Measurements from ENCODE around the gene TMIE.
A peak's percentile ranks its signal among the peaks of the same experiment; 100 is the strongest.

The TMIE gene

GRCh38 chr3:46709721-46710120 lies 8.5 kb downstream of the TMIE start:
- no peak for DNase-seq

DNA sequence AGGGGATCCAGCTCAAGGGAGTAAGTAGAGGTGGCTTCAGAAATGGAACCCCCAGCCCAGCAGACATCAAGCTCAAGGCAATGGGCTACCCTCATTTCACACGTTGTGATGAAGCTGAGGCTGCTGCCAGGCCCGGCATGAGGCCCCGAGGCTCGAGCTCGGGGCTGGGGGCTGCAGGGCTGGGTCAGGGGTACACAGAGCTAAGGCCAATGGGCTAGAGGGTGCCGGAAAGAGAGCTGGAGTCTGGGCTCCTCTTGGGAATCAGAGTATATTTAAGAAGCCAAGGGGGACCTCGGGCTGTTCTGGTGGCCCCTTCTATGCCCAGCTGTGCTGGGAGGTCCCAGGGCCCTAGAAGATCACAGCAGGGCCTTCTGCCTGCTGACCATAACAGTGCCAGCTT lies 9.0 kb downstream of the TMIE start:
- no peak for DNase-seq

DNA sequence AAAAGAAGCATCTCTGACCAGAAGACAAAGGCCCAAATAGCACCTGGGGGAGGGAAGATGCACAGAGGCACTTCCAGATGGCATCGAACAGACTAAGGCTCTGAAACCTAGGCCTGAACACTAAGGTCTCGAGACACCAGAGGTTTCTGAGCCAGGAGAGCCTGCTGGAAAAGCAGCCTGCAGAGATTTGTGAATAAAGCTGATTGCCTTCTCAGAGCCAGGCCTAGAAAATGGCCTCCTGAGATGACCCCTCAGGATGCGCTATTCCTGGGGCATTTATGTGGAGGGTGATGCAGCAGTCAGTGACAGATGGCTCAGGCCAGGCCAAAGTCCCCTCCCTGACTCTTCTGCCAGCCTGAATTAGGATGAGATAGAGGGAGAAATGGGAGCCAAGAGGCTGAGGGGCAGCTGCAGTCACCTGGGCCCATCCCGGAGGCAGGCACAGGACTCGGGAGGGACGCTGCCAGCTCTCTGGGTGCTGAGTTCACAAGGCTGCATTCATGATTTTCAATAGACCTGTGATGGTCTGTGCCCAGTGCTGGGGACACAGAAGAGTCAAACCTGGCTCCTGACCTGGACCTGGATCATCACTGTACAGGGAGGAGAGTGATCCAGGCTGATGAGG lies 9.6 kb downstream of the TMIE start:
- peak in 1 of 2 experiments; percentile 30 for DNase-seq

DNA sequence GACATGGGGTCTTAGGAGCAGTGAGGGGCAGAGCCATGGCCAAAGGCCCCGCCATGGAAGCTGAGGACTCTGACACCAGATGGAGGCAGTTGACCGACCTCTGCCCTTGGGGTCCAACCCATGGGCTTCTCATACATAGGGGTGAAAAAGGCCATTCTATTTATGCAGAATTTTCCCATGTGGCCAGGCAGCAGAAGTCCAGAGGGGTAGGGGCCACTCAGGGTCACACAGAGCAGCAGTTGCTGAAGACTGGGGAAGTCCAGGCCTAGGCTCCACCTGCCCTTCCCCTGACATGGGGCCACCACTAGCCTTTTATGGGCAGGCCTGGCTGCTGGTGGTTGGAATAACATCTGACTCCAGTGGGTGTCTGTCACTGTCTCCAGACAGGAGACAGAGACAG lies 10.1 kb downstream of the TMIE start:
- no peak for DNase-seq

GRCh38 chr3:46711760-46712159 lies 10.6 kb downstream of the TMIE start:
- DNase-seq = no peak

- DNase-seq = no peak
Measured at GRCh38 chr3:46712191-46713049, 11.2 kb downstream of the TMIE start.

DNA sequence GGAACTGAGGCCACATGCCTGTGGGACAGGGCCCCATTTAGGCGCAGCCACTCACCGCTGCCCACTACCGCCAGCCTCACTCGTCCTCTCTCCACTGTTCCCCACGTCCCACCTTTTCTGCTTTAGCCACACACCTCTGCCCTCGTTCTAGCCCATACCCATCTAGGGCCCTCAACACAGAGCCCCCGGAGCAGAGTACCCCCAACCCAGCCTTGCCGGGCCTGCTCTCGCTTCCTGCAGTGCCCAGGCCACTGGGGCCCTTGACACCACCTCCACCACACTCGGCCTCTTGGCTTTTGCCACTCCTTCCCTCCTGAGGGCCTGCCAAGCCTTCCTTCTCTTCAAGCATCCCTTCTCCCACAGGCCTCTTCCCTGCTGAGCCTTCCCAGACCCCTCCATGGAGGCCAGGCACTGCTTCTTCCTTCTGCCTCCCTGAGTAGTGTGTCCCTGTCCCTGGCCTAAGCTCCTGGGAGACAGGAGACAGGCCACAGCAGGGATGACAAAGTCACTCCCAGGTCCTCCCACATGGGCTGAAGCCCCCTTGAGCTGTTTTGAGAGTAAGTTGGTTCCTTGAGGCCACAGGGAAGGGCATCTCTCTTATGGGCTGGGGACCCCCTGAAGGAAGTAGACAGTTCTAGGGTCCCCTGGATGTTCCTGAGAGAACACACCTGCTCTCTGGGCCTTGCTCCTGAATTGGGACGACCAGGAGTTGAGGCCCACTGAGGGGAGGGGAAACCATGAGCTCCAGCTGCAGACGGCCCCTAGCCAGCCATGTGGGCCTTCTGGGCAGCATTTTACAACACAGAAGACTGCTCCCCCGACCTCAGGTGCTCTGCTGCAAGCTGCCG lies 12.1 kb downstream of the TMIE start:
- no peak for DNase-seq

GRCh38 chr3:46713898-46714552 lies 12.8 kb downstream of the TMIE start:
- DNase-seq = no peak

DNA sequence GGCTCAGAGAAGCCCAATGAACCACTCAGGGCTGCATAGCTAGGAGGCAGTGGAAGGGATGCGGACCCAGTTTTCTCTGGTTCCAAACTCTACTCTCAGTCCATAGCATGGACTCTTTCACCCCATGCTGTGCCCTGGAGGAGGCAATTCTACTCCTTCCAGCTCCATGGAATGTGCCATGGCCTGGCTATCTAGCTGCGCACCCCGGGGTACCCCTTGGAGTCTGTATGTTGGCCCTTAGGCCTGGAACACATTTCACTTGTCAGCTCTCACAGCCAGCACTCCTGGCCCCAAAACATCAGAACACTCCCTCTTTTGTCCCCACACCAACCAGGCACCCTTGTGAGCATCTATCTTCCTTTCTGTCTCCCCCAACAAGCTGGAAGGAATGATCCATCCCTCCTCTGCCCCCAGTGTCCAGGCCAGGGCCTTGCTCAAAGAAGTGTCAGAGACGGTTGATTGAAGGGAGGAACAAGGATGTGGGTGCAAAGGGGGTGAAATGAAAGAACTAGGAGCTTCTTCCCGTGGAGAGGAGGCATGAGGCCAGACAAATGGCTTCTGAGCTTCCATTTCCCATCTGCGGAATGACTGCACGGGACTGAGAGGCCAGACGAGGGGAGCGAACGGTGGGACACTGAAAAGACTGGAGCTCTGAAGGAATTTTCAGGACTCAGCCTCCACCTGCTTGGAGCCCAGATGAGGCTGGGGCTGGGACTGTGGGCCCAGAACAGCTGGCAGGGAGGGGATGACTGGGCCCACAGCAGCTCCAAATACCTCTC lies 13.7 kb downstream of the TMIE start:
- DNase-seq = no peak

- no peak for DNase-seq
Measured at GRCh38 chr3:46715507-46716175, 14.4 kb downstream of the TMIE start.

DNA sequence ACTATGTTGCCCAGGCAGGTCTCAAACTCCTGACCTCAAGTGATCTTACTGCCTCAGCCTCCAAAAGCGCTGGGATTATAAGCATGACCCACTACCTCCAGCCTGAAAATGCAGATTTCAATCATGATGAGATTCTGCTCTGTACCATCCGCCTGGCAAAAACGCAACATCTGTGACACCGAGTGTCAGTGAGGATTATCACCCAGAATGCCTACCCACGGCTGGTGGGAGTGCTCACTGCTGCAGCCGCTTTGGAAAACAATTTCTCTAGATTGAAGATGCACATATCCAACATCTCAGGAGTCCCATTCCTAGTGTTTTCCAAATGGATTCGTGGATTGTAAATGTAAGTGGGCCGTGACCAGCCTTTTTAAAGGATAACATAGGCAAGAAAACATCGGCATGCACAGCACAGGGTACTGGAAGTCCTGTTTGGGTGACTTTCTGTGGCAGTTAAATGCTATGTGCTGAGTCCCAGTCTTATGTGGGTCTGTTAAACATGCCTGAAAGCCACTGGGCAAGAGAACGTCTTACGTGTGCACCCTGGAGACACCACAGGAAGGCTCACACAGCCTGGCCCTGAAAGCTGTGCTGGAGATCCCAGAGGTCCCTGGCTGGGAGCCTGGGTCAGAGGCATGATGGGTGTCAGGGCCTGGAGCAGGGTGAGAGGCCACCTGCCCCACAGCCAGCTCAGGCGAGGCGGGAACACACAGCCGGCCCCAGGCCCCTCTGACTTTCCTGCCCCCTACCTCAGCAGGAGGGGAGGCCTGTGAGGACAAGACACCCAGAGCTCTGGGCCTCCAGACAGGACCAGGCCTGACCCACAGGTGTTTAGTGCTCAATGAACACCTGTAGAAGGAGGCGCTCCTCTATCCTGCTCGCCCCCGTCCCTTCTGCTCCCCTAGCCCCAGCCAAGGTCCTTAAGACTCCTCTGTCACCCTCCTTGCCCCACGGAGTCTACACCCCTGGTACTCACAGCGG lies 15.6 kb downstream of the TMIE start:
- no peak for DNase-seq

DNA sequence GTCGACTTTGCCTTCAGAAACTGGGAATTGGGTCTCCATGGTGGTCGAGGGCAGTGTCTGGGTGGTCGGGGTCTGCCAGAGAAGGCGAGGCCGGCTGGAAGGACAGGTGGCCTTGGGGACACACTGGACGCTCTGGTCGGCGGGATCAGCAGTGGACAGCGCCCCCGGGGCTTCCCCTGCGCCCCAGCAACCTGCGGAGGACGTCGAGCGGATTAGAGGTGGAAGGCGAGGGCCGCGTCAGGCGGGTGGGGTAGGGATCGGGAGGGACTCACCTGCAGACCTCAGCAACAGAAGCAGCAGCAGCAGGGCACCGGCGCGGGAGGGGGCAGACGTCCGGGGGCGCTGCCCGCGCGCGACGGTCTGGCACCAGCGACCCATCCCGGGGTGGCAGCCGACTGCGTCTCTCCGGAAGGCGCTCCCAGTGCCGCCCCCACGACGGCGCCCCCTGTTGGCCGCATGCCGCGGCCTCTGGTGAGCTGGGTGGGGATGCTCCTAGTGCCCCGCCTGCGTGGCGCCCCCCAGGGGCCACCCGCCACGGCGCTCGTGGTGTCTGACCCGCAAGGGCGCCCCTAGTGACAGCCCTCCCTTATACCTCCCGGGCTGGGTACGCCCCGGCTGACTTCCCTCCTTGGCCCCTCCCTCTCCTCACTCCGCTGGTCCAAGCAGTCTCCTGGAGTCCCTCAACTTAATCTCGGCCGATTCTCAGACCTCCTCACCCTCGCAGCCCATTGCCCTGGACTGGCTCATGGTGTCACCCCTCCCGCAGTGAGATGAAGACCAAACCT lies 16.4 kb downstream of the TMIE start, which contains the start of gene PRSS50:
TSS of gene PRSS50 (minus strand) at position 423 of the 785 bp plus-strand sequence. CDS start at position 378, 45 bp downstream.
- no peak for DNase-seq

DNA sequence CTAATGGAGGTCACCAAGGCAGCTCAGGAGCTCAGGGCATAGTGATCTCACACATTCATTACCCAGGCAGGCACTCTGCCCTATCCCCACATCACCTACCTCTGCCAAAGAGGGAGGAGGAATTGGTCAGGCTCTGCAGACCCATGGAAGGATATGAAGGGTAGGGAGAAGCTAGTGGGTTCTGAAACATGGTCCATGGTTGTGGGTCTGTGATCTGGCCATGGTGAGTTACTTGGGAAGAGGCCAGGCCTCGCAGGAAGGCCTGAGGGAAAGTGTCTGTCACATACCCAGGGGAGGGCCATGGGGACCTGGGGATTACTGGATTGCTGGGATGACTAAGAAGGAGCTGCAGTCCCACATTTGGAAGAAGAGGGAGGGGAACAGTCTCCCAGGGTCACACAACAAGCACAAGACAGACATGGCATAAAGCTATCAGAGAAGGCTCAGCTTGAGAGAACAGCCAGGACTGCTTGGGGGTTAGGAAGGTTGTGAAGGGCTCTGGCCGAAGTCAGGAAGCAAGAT lies 17.9 kb downstream of the TMIE start:
- DNase-seq = no peak

- DNase-seq = no peak
Measured at GRCh38 chr3:46719735-46720271, 18.6 kb downstream of the TMIE start.

DNA sequence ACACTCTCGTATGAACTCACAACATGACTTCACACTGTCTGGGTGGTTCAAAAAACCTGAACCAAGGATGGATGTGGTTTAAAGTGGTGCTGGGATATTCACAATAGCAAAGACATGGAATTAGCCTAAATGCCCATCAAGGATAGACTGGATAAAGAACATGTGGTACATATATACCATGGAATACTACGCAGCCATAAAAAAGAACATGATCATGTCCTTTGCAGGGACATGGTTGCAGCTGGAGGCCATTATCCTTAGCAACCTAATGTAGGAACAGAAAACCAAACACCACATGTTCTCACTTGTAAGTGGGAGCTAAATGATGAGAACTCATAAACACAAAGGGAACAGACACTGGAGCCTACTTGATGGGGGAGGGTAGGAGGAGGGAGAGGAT lies 19.8 kb downstream of the TMIE start:
- DNase-seq = no peak

DNA sequence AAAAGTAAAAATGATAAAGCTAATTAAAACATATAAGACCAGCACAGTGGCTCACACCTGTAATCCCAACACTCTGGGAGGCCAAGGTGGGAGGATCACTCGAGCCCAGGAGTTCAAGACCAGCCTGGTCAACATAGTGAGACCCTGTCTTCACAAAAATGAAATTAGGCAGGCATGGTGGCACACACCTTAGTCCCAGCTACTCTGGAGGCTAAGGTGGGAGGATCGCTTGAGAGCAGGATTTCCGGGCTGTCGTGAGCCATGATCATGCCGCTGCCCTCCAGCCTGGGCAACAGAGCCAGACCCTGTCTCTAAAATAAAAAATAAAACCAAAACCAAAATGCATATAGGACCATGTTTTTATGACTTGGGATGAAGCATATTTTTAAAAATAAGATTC lies 21.3 kb downstream of the TMIE start:
- DNase-seq = no peak

- DNase-seq = no peak
Measured at GRCh38 chr3:46724424-46724823, 23.2 kb downstream of the TMIE start.

DNA sequence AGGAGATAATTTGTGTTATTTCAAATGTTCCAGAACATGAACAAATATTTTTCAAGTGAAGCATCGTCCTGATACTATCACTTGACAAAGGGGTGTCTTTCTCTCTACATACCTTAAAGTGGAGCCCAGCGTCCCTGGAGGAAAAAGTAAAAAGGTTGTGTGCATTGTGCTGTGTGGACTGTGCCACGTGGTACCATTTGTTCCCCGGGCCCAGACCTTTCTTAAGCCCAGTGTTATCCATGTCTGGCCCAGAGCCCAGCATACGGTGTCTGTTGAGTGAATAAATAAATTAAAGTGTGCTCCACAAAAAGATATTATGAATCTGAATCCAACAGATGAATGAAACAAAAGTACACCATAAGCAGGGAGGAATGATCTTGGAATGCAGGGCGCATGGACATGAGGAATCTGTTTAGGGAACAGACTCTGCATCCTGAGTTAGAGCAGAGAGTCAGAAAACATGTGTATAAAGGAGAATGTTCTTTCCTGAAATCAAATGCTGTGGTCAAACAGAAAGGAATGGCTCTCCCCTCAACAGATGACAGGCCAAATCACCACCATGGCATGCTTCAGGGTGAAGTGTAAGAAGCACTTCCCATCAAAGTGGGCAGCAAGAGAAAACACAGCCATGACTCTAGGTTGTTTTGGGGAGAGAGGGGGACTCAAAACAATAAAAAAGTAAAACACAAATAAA lies 24.6 kb downstream of the TMIE start:
- DNase-seq = no peak

Data from cerebellar nuclear complex (tissue), 1 donor.